H1 (cell line): ENCODE measurements around the gene OR2AE1. TPM values are rescaled to one million over a fixed set of nuclear protein-coding genes. Genes with fewer than 3 reads are reported as not detected.

Source experiments
- CEBPB ChIP-seq: IDR thresholded peaks from 2 replicates; pipeline ENCODE4 v1.6.1; 2012; ENCODE audit warnings: low read depth, low read length
- CHD2 ChIP-seq: IDR thresholded peaks from 2 replicates; pipeline ENCODE4 v1.6.1; 2012; ENCODE audit warnings: low read length, improper control_type of control experiment
- CREB1 ChIP-seq: IDR thresholded peaks from 2 replicates; pipeline ENCODE4 v1.6.1; 2012; ENCODE audit warnings: inconsistent platforms
- FOSL1 ChIP-seq: IDR thresholded peaks from 2 replicates; pipeline ENCODE4 v1.6.1; 2011; ENCODE audit warnings: mild to moderate bottlenecking, low read depth, low read length, moderate library complexity; ENCODE audit not compliant: insufficient read depth
- GABPA ChIP-seq: IDR thresholded peaks from 2 replicates; pipeline ENCODE4 v1.6.1; 2011; ENCODE audit warnings: mild to moderate bottlenecking, low read length, moderate library complexity, borderline replicate concordance; ENCODE audit not compliant: insufficient read depth
- HDAC2 ChIP-seq, 2 experiments: fragments of 300-600 bp in 1 of 2; sonication (generic) in 1 of 2; IDR thresholded peaks; 2 replicates each; pipeline ENCODE4 v1.6.1; 2011 to 2012; ENCODE audit warnings: low read depth in 2 of 2, low read length in 2 of 2, mild to moderate bottlenecking in 2 of 2, moderate library complexity in 2 of 2, borderline replicate concordance in 1 of 2, inconsistent platforms in 1 of 2
- JUN ChIP-seq: IDR thresholded peaks from 2 replicates; pipeline ENCODE4 v1.6.1; 2011; ENCODE audit warnings: low read depth, mild to moderate bottlenecking, improper control_type of control experiment, low read length
- KDM5A ChIP-seq: fragments of 200-600 bp; IDR thresholded peaks from 2 replicates; pipeline ENCODE4 v1.7.1; 2012; ENCODE audit warnings: mild to moderate bottlenecking, low read length, inconsistent platforms, mixed read lengths
- MAFK ChIP-seq: IDR thresholded peaks from 2 replicates; pipeline ENCODE4 v1.6.1; 2012; ENCODE audit warnings: low read depth, mild to moderate bottlenecking, improper control_type of control experiment, low read length
- POU5F1 ChIP-seq: IDR thresholded peaks from 2 replicates; pipeline ENCODE4 v1.6.1; 2011; ENCODE audit warnings: low read depth, mild to moderate bottlenecking, low read length, moderate library complexity
- SAP30 ChIP-seq: fragments of 300-600 bp; sonication (generic); IDR thresholded peaks from 2 replicates; pipeline ENCODE4 v1.7.1; 2012; ENCODE audit warnings: low read length, moderate library complexity, mild to moderate bottlenecking, inconsistent platforms; ENCODE audit not compliant: insufficient read depth, insufficient replicate concordance
- SIN3A ChIP-seq, 2 experiments: IDR thresholded peaks in 1 of 2; conservative IDR thresholded peaks in 1 of 2; 2 replicates each; pipeline ENCODE4 v1.6.1; 2011 to 2012; ENCODE audit warnings: low read length in 2 of 2, improper control_type of control experiment in 1 of 2, low read depth in 1 of 2, mild to moderate bottlenecking in 1 of 2
- SIRT6 ChIP-seq: IDR thresholded peaks from one replicate; pipeline ENCODE4 v1.7.1; 2012; ENCODE audit warnings: low read length, inconsistent platforms
- SUZ12 ChIP-seq: fragments of 200-600 bp; sonication (generic); IDR thresholded peaks from 2 replicates; pipeline ENCODE4 v1.6.1; 2012; ENCODE audit warnings: mild to moderate bottlenecking, inconsistent platforms, low read length, moderate library complexity, mixed read lengths
- TBP ChIP-seq: IDR thresholded peaks from 2 replicates; pipeline ENCODE4 v1.6.1; 2011; ENCODE audit warnings: low read depth, low read length, improper control_type of control experiment
- USF2 ChIP-seq: IDR thresholded peaks from 2 replicates; pipeline ENCODE4 v1.6.1; 2011; ENCODE audit warnings: low read length, improper control_type of control experiment
- YY1 ChIP-seq: IDR thresholded peaks from 2 replicates; pipeline ENCODE4 v1.6.1; 2011; ENCODE audit warnings: low read depth, mild to moderate bottlenecking, low read length
- ZNF274 ChIP-seq: IDR thresholded peaks from 2 replicates; pipeline ENCODE4 v1.7.0; 2012; ENCODE audit warnings: low read length, borderline replicate concordance; ENCODE audit errors: extremely low read depth
- polyA plus RNA-seq, 7 experiments: library from polyadenylated mRNA; depleted of rRNA in 3 of 7; stranded (reverse) in 5 of 7; unstranded in 2 of 7; fragments of >200 nt in 5 of 7; fragments of 200-250 nt in 2 of 7; gene quantifications; 1 replicate in 5 of 7; 2 replicates in 1 of 7; 4 replicates in 1 of 7; pipeline versions ENCODE4 v1.2.1 to v1.2.3, GENCODE V29; 2011 to 2013; ENCODE audit warnings: missing spikeins in 2 of 7, mixed read lengths in 2 of 7
- total RNA-seq: library from RNA; stranded (reverse); fragmentation: NEBNext Ultra II Directional; extraction: Animal tissue kit (Norgen Biotek cat#: 25700); gene quantifications from 2 replicates; pipeline ENCODE4 v1.2.1, GENCODE V29; 2021

OR2AE1 gene
- total and polyA plus RNA-seq, 2 of the 8 experiments (the other 6 are each of a cell fraction or from before 2014, with no cell fraction given), result not detected

- no peak for TF ChIP-seq SUZ12
- TF ChIP-seq USF2, result no peak
- 0 out of 2 replicates have a peak, but pooled peaks have one; percentile 23 for TF ChIP-seq YY1
- TF ChIP-seq GABPA, result no peak
- no peak for TF ChIP-seq HDAC2 (IDR thresholded peaks at IDR 0.05; ENCODE audit: borderline replicate concordance in 1 of 2, low read depth in 2 of 2, low read length in 2 of 2)
- TF ChIP-seq JUN, result no peak
- 0 out of 2 replicates have a peak, but pooled peaks have one; percentile 22 for TF ChIP-seq TBP
- no peak for TF ChIP-seq CREB1
- TF ChIP-seq CHD2, result no peak
- no peak for TF ChIP-seq KDM5A
- no peak for TF ChIP-seq SIN3A (conservative IDR thresholded peaks at IDR 0.05 in 1 of 2, IDR thresholded peaks at IDR 0.05 in 1 of 2; ENCODE audit: low read depth in 1 of 2, low read length in 2 of 2)
- TF ChIP-seq ZNF274, result no peak
- TF ChIP-seq SIRT6, result no peak
- TF ChIP-seq SAP30, result no peak
- 0 out of 2 replicates have a peak, but pooled peaks have one; percentile 52 for TF ChIP-seq POU5F1
- no peak for TF ChIP-seq MAFK
- TF ChIP-seq FOSL1, result no peak
- TF ChIP-seq CEBPB, result no peak
Observed at GRCh38 chr7:99839287-99840021, 37.4 kb downstream of the OR2AE1 start (continued).
